NCI-H774 (cell line): Measurements from ENCODE around the gene ABCA13.
A peak's percentile ranks its signal among the peaks of the same experiment; 100 is the strongest.

Experiments used
- DNase-seq: peaks from one replicate; lab custom pipeline; 2025; lab: John Stamatoyannopoulos, UW

The ABCA13 gene

DNA sequence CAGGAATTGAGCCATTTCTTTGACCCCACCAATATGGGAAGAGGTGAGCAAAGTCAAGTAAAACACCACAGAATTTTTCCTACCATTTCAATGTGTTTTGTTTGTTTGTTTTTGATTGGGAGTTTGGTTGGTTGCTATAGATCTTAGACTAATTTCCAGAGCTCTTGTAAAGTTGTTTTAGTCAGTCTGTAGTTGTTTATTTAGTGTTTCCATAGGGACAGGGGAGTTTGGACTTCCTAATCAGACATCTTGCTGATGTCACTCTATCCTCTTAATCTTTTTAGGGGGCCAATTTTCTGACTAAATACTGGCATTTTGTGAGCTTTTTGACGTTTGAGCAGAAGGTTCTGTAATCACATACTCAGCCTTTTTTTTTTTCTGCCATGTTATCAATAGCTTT, 266.9 kb downstream of the ABCA13 start:
- DNase-seq = peak; percentile 42

DNA sequence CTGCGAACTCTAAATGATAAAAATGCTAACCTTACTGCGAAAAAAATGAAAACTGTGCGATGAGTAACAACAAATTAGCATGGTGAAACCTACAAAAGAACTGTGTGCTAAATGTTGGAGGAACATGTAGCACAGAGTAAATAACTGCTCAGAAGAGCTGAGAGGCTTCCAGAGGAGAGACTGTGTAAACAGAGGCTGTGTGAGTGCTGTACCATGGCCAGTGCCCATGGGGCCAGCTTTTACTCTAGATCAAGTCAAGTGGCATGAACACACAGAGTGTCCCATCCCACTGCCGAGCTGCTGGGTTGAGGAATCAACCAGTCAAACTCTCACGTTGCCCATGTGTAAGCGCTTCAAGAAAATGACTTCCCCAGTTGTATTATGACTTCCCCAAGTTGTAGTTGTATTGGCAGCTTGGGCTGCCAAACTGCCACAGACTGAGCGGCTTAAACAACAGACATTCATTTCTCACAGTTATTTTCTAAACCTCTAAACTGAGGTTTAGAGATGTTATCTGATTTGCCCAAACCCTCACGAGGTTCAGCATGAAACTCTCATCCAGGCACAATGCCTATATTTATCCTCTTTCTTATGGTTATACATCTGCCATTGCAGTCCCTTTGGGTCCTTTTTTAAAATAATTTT, 270.7 kb downstream of the ABCA13 start:
- peak; percentile 21 for DNase-seq

DNA sequence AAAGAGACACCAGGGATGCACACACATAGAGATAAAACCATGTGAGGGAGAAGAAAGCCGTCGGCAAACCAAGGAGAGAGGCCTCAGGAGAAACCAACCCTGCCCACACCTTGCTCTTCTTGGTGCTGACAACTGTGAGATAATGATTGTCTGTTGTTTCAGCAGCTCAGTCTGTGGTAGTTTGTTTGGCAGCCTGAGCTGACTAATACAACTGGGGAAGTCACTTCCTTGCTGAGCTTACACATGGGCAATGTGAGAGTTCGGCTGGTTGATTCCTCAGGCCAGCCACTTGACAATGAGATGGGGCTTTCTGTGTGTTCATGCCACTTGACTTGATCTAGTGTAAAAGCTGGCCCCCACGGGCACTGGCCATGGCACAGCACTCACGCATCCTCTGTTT, 271.8 kb downstream of the ABCA13 start:
- DNase-seq = no peak

DNA sequence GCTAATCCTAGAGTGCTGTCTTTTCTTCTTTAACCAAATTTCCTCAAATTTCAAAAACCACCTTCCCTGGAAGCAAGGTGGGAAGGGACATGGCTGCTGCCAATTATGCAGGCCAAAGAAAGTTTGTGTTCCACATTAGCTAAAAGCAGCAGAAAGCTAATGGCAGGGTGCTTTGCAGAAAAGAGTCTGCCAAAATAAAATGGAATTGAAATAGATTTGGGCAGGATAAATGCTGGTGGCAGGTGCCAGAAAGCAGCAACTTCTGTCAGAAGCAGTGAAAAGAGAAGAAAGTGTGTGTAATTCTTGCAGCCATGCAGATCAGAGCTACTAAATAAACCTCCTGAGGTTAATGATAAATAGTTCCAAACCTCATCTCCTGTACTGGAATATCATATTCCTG, 275.5 kb downstream of the ABCA13 start:
- DNase-seq = no peak

DNA sequence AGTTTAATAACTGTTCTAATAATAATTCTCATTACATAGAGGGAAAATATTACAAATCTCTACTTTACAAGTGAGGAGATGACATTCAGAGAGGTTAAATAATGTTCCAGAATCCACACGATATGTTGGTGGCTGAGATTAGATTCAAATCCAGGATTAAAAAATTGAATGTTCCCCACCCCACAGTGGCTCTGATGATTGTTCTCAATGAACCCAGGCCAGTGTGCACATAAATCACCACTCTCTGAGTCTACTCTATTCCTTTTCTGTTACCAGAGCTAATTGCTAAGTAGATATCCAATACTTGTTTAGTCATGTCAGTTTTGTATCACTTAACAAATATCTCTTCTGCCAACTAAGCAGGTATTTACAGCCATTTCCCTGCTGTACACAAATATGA, 281.0 kb downstream of the ABCA13 start:
- peak; percentile 63 for DNase-seq

DNA sequence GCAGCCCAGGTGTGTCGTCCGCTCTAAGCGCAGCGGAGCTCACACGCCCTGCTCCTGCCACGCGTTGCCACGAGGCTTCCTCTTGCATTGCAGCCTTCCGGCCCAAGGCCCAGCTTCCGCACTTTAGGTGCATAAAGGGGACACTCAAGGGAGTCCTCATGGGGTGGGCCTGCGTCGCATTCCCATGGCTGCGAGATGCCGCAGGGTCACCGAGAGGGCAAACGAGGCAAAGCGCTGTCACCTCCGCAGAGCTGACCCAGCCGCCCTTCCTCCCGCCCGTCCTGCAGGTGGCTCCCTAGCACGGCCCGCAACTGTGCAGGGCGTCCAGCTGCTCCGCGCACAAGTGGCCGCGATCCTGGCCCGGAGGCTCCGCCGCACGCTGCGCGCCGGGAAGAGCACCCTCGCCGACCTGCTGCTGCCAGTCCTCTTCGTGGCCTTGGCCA, 283.5 kb downstream of the ABCA13 start:
- no peak for DNase-seq

DNA sequence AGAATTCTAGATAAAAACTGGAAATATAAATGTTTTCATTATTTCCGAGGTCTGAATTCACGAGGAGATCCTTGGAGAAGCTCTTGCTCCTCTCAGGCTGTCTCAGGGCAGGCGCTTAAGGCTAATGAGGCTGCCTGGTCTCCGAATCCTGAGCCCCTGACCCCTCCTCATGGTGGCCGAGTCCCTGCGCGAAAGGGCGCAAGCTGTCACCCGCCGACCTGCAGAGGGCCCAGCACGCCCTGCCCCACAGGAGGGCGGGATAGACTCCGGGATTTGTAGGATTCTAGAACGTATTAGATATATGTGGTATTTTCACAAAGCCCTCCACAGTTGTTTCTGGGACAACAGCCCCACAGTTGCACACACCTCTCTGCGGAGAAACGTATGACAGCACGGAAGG, 284.1 kb downstream of the ABCA13 start:
- DNase-seq = no peak

DNA sequence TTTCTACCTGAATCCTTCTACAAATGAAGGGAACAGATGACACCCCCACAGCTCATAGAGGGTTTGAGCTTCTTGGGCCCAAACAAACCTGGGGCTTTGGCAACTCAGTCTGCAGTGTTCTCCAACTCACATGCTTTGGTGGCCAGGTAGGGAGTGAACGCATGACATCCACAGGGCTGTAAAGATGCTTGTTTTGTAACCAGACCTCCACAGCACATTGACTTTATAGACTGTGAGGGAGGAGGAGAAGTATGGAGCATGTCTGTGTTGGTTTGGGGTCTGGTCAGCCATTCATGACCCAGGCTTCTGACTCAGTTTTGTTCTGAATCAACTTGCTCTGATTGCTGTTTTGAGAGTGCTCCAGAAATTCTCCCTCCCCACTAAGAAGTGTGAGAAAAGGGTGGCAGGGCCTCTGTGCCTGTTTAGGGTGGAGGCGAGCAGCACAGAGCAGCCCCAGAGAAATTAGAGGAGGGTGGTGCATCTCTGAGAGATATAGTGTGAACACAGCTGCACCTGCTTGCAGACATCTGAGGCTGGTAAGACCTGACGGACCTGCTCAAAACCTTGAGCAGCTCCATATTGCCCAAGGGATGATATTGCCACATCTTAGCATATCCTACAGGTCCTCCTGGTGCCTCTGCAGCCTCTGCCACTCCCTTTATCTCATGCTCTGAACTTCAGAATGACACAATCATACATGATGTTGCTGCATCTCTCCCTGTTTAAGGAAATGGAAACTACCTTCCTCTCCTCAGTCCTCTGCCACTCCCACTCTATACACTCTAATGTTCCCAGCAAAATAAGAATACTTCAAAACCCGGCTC, 287.7 kb downstream of the ABCA13 start:
- no peak for DNase-seq

DNA sequence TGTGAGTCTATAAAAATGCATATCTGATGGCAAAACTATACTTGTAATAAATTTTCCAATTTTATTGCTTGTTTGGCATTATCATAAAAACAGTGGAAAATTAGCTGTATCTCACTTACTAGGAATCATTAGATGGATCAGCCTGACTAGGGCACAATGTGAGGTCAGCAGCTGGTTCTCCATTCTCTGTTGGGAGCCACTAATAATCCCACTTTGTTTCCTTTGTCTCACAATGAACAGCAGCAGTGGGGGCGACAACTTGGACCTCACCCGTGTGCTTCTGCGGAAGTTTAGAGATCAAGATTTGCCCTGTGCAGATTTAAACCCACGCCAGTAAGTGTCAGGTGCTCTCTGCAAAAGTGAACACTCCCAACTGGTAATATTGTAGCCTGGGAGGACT, 295.5 kb downstream of the ABCA13 start:
- no peak for DNase-seq

DNA sequence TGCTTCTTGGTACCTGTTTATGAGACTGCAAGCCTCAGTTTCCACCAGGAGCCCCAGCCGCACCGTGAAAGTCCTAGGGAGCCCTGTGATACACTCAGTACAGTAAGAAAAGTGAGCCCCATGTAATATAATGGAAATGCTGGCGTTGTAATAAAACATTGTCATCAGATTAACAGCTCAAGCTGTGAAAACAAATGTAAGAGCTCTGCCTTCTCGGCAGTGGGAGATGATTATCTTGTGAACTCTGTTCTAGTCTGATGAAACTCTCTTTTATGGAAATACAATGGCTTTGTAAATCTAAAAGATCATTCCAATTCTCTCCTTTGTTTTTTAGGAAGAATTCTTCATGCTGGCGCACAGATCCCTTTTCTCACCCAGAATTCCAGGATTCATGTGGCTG, 299.9 kb downstream of the ABCA13 start:
- no peak for DNase-seq

DNA sequence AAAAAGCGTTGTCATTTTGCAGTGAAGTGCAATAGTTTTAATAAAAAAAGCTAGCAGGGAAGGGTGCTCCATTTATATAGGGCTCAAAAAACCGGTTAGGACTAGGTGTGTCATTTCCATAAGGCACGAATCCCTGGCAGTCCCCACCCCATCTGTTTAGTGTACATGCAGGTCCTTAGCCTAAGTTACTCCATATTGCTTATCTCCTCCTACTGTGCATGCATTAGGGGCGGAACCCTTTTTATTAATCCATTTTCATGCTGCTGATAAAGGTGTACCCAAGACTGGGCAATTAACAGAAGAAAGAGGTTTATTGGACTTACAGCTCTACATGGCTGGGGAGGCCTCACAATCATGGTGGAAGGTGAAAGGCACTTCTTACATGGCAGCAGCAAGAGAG, 301.4 kb downstream of the ABCA13 start:
- no peak for DNase-seq

DNA sequence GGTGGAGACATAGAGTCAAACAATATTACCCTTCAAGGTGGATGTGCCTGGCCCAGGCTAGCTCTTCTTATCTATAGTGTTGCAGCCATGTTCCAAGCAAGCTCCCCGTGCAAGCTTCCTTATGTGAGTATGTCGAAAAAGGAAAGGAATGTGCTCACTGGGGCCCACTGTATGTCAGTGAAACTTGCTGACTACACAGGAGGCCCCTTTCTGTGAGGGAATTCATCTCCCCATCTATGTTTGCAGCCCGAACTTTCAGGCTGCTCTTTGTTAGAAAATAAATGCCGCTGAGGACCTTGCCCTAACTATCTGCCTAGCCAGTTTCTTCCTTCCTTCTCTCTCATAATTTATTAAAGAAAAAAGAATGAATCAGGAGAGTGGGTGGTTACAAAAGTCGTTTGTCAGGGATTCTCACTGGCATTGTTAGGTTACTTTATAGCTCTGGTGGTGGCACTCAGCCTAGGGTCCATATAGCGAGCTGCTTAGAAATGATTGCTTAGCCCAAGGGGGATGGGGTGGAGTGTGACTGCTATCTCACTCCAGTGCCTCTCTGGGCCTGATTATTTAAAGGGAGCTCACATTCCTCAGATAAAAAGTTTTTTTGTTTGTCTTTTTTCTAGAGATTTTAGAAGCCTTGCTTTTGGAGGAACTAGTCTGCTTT, 302.1 kb downstream of the ABCA13 start:
- DNase-seq = no peak

DNA sequence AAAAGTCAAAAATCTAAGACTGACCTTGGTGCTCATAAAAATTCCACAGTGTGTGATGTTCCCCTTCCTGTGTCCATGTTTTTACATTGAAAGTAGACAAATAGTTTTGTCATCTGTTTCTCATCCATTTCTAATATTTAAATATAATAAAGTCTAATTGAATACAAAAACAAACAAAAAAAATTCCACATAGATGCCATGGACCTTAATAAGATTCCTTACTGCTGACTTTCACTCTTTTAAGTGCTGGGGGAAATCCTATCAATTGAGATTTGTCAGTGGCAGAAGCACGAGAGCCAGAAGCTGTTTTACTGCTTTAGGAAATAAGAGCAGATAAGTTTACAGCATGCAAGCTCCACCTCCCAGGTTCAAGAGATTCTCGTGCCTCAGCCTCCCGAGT, 310.0 kb downstream of the ABCA13 start:
- DNase-seq = no peak

DNA sequence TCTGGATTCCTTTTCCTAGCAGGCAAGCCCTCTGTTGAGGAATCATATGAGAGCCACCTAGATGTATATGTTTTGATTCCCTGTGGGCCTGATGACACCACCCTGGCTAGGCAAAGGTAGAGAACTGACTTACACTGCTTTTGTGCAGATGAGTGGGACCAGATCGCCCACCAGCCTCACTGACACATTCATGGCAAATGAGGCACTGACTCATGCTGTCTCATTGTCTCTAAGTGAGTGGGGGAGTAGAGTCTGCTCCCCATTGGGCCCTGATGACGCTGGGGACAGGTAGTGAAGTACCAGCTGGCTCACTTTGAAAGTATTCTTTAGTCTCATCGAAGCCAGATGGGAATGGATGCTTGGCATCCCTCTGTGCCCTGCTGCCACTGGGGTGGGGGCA, 326.3 kb downstream of the ABCA13 start:
- no peak for DNase-seq

DNA sequence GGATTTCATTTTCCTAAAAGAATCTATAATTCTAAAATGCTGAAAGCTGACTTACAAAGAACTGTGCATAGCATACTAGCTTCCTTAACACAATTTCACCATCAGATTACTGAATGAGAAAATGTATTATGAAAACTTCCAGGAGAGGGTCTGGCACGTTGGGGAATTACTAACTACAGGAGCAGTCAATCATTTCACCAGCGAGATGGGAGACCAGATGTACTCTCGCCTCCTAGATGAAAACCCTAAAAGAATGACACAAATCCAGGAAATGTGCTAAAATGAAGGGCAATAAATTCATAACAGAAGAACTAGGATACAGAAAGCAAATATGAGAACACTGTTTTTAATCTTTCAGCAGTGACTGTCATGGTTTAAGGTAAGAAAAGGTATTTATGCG, 330.8 kb downstream of the ABCA13 start:
- no peak for DNase-seq

DNA sequence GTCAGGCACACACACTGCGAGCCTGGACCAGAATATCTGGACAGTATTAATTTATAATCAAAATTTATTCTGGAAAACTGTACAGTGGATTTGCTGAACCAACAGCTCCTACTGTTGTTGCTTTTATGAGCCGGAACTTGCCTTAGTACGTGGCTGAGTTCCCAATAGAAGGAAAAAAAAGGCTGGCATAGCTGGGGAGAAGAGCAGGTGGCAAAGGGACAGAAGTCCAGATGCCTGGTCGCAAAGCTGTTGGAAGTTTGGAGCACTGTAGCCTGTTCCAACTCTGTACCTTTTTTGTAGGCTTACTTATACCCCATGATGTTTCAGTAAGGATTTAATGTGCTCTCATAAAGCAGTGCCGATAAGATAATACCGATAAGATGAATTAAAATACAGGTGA, 333.8 kb downstream of the ABCA13 start:
- no peak for DNase-seq

DNA sequence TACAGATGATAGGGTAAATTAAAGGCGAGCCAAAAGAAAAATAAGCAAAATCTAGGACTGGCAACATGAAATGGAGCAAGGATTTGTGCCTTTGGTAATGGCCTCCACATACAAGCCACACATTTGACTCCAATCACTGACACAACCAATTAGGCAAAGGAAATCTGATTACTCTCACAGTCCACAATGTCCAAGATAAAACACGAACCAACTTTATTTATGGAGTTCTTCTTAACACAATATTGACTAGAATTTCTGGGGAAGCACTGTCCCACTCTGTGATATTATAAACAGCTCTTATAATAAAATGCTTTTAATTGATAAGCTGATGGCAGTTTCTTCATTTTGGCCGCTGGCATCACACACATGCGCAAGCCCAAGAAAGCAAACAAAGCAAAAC, 334.2 kb downstream of the ABCA13 start:
- no peak for DNase-seq

DNA sequence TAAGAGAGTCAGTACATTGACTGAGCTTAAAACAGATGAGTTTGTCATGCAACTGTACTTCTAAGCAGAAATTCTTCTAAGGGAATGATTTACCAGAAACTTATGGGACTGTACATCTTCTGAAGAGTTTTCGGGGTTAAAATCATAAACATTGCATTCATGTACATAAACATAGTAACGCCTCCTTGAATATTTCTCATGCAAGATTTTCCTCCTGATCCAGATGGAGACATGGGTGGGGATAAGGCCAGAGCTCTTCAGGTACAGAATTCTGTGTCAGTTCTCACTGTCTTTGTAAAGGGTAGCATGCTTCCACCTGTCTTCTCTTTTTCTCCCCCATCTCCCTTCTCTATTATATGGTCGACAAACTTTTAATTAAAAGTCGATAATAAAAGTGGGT, 335.3 kb downstream of the ABCA13 start:
- no peak for DNase-seq

DNA sequence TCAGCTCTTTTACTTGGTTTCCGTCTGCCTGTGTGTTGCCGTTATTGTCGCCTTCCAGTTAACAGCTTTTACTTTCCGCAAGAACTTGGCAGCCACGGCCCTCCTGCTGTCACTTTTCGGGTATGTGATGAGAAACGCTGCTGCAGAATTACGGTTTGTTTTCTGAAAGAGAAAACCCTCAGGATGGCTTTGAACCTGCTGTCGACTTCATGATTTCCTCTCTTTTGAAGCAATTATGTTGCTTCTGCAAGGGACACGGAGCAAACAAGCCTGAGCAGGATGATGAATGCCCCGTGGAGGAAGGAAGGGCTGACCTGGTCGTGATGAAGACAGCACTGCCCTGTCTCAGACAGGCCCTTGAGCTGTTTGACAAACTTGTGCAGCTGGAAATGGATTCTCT, 339.8 kb downstream of the ABCA13 start:
- no peak for DNase-seq

DNA sequence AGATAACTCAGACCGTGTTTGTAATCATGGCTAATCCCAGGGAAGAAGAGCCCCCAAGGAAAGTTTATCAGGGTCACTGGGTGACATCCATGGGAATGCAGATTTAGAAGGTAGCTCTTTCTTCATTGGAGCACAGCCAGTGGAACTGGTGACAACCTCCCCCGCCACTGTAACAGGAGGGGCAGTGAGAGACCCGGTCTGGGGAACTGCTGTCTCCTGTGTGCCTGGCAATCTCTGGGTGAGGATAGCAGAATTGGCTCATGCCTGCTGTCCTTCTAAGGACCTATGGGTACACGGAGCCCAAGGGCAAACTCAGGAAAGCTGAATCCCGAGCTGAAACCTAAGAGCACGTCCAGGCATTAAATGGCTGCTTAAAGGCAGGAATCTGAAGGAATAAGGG, 341.6 kb downstream of the ABCA13 start:
- no peak for DNase-seq

DNA sequence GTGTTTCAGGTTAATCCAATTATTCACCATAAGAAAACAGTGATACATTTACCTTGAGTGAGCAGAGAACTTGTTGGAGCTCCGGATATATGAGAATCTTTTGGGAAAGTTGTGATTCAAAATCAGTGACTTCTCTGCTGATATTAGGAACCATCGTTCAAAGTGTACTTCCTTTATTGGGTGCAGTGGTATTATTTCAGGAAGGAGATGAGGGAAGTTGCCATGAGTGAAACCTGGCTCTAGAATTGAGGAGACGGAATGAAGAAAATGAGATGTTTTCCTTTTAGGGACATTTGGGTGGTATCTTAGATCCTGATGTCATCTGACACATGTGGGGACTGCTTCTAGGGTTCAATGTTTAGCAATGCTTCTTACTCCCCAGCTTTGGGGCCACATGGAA, 343.9 kb downstream of the ABCA13 start:
- DNase-seq = no peak

DNA sequence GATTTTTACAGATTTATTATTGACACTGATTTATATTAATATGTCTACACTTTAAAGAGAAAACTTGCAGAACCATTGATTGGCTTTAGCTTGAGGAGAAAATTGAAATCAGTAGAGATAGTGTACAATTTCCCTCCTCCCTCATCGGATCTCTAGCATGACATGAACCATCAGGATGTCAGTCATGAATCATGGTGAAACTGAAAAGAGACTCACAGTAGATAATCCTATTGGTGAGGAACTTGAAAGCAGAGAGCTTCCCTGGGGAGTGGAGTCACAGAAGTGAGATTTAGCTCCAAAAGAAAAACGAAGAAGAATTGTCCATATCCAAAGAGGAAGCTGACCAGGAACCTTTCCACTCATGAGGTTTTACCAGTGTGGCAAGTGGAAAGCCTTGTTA, 346.8 kb downstream of the ABCA13 start:
- no peak for DNase-seq

DNA sequence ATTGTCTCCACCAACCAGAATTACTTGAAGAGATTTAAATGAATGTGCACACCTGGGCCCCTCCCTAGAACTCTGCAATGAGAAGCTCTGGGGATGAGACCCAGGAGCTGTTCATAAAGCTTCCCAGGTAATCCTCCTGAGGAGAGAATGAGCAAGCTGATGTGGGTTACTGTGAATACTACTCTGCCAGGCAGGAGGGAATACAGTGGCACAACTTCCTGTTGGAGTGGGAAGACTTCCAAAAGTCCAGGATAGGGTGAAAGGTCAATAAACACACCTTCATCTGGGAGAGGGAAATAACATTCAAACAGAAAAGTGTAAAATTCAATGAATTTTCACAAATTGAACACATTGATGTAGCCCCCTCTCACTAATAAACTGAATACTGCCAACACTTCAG, 351.4 kb downstream of the ABCA13 start:
- DNase-seq = no peak
